ENCODE data around the gene BDH1. TPM values are rescaled to one million over a fixed set of nuclear protein-coding genes. Genes with fewer than 3 reads are reported as not detected.

Gene BDH1
- polyA plus RNA-seq, 1 experiment, result 6.5 TPM

DNA sequence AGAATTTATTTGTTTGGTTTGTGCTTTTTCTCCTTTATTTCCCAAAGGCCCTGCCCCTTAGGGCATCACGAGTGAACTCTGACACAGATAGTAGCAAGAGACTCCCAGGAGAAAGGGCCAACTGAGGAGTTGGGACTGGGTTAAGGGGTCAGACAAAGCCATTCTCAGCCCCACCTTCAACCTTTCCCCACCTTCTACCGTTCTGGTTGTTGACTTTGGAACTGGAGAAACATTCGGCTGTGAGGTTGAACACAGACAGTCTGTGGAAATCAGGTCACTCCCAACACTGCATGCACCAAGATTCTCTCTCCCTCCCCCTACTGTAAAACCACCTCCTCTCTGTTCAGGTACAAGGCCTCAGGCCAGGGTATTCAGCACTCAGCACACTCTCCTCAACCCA lies 3.9 kb upstream of the BDH1 start:
- Histone ChIP-seq H3K4me3 (ENCODE audit: low read depth, low read length) (no peak overlapping the region), H3K36me3 (ENCODE audit: control insufficient read depth, insufficient read depth, low read length) (no peaks in the 10 kb centered on the region), H3K27me3 (ENCODE audit: control insufficient read depth, insufficient read depth, low read length) (peaks cover 12% of the 10 kb centered on the region)
- ChIA-PET CTCF (no interaction called here), POLR2A (no interaction called here)
- TF ChIP-seq, protein P1, sequence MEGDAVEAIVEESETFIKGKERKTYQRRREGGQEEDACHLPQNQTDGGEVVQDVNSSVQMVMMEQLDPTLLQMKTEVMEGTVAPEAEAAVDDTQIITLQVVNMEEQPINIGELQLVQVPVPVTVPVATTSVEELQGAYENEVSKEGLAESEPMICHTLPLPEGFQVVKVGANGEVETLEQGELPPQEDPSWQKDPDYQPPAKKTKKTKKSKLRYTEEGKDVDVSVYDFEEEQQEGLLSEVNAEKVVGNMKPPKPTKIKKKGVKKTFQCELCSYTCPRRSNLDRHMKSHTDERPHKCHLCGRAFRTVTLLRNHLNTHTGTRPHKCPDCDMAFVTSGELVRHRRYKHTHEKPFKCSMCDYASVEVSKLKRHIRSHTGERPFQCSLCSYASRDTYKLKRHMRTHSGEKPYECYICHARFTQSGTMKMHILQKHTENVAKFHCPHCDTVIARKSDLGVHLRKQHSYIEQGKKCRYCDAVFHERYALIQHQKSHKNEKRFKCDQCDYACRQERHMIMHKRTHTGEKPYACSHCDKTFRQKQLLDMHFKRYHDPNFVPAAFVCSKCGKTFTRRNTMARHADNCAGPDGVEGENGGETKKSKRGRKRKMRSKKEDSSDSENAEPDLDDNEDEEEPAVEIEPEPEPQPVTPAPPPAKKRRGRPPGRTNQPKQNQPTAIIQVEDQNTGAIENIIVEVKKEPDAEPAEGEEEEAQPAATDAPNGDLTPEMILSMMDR (IDR thresholded peaks at IDR 0.05; ENCODE audit: insufficient read depth, low read depth, low read length), result no peak
- DNase-seq (ENCODE audit: low read depth), result no peak

DNA sequence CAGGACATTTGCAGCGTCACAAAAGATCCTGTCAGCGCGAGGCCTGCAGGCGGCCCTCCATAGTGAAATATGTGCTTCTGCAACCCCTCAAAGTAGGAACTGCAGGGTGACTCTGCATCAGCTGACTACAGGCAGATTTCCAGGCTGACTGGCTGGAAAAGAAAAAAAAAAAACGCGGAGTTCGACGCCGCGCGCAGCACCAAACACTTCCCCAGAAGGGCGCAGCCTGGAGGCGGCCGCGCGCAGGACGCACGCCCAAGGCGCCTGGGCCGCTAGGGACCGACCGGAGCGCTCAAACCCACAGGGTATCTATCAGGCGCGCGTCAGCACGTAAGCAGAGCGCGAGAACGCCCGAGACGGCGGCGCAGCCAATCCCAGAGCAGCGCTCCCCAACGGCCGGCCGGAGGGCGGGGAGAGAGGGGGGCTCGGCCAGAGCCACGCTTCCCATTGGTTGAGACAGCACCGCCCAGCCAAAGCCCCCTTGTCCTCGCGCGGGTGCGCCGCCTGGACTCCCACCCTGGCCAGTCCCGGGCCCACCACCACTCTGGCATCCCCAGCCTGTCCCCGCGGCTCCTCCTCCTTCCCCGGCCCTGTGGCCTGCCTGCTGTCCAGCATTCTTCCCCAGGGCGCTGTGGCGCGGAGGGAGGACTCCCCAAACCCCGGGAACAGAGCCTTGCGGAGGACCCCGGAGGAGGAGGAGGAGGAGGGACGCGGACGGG lies 1.0 kb downstream of the BDH1 start:
- CTCF ChIA-PET, result interaction anchor here (1.5 kb wide), 2 partner anchors 9 kb away, joined by 3 to 6 read pairs; no protein-coding TSS in a partner anchor
- TF ChIP-seq, protein P1 (IDR thresholded peaks at IDR 0.05; ENCODE audit: insufficient read depth, low read depth, low read length), result peak; percentile 82

DNA sequence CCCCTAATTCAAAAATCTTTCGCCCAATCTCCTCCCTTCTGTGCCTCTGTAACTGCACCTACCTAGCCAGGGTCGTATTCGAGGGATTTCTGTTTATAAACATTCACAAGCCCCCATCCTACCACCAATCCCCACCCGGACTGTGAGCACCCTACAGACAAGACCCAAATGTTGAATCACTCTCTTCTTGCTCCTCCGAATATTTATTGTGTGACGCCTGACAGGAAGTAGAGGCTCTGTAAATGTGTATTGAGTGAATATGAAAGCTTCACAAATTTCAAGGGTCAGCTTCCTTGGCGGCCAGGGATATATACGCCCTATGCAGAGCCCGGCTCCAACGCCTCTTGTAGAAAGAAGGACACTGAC lies 1.6 kb downstream of the BDH1 start:
- H3K27me3 ChIP-seq (ENCODE audit: control insufficient read depth, insufficient read depth, low read length), result peaks cover 9% of the 10 kb centered on the region
- DNase-seq (ENCODE audit: low read depth), result no peak
- H3K4me3 ChIP-seq (ENCODE audit: low read depth, low read length), result peak overlapping the region; percentile 90
- no peaks in the 10 kb centered on the region for H3K36me3 ChIP-seq (ENCODE audit: control insufficient read depth, insufficient read depth, low read length)
- ChIA-PET CTCF (interaction anchor here (1.5 kb wide), 2 partner anchors 9 kb away, joined by 3 to 6 read pairs; no protein-coding TSS in a partner anchor), POLR2A (interaction anchor here (0.6 kb wide), 1 partner anchor 195 kb away, joined by 5 read pairs; the partner anchor contains the start of gene FYTTD1)
- TF ChIP-seq, protein P1 (IDR thresholded peaks at IDR 0.05; ENCODE audit: insufficient read depth, low read depth, low read length), result no peak

More for the DNA sequence above, 1.0 kb downstream of the BDH1 start:
- POLR2A ChIA-PET, result interaction anchor here (0.6 kb wide), 1 partner anchor 195 kb away, joined by 5 read pairs; the partner anchor contains the start of gene FYTTD1
- DNase-seq (ENCODE audit: low read depth), result peak; percentile 76
- Histone ChIP-seq H3K36me3 (ENCODE audit: control insufficient read depth, insufficient read depth, low read length) (no peaks in the 10 kb centered on the region), H3K27me3 (ENCODE audit: control insufficient read depth, insufficient read depth, low read length) (peaks cover 11% of the 10 kb centered on the region), H3K4me3 (ENCODE audit: low read depth, low read length) (peak overlapping the region; percentile 90)

DNA sequence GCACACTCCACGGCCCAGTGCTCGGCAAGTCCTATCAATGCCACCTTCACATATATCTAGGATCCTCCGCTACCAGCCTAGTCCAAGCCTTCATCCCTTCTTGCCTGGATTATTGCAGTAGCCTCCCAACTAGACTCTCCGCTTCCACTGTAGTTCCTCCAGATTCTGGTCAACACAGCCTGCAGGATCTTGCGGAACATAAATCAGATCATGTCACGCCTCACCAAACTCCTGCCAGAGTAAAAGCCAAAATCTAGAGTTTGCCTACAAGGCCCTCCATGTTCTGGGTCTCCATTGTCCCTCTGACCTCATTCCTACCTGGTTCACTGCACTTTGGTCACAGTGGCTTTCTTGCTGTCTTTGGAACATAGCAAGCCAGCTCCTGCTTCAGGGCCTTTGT lies 3.6 kb downstream of the BDH1 start:
- H3K4me3 ChIP-seq (ENCODE audit: low read depth, low read length), result no peak overlapping the region
- H3K36me3 ChIP-seq (ENCODE audit: control insufficient read depth, insufficient read depth, low read length), result no peaks in the 10 kb centered on the region
- CTCF ChIA-PET, result no interaction called here
- TF ChIP-seq, protein P1 (IDR thresholded peaks at IDR 0.05; ENCODE audit: insufficient read depth, low read depth, low read length), result no peak
- no peaks in the 10 kb centered on the region for H3K27me3 ChIP-seq (ENCODE audit: control insufficient read depth, insufficient read depth, low read length)
- POLR2A ChIA-PET, result no interaction called here
- no peak for DNase-seq (ENCODE audit: low read depth)

DNA sequence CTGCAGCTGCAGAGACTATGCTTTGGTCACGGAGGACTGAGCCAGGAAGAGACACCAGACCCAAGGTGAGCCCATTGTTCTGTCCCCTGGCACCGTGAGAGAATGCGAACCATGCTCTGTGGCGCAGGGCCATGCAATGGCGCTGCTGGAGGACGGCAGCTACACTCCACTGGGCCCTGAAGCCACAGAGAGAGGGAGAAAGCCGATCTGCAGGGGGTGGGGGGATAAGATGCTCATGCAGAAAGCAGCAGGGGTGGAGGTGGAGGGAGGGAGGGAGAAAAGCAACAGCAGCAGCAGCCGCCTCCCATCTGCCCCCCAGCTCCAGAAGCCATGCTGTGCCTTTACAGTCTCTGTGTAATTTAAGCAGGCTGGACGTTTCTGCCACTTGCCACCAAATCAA lies 5.3 kb downstream of the BDH1 start:
- no peaks in the 10 kb centered on the region for H3K36me3 ChIP-seq (ENCODE audit: control insufficient read depth, insufficient read depth, low read length)
- TF ChIP-seq, protein P1 (IDR thresholded peaks at IDR 0.05; ENCODE audit: insufficient read depth, low read depth, low read length), result no peak
- ChIA-PET POLR2A (no interaction called here), CTCF (interaction anchor here (1.3 to 1.7 kb wide), 2 partner anchors 25 to 49 kb away, joined by 3 to 4 read pairs; no protein-coding TSS in a partner anchor)
- H3K4me3 ChIP-seq (ENCODE audit: low read depth, low read length), result no peak overlapping the region
- no peaks in the 10 kb centered on the region for H3K27me3 ChIP-seq (ENCODE audit: control insufficient read depth, insufficient read depth, low read length)
- no peak for DNase-seq (ENCODE audit: low read depth)
